Left lobe of liver (tissue), 2 donors: ENCODE measurements around the gene ADTRP. TPM values are rescaled to one million over a fixed set of nuclear protein-coding genes. Genes with fewer than 3 reads are reported as not detected.
"Not testable (repeated sequence)": the region's sequence is repeated elsewhere in the genome, so short reads cannot be mapped to it uniquely, and the experiment has no call there.

Source experiments
- ATAC-seq: fragments of 200-7000 bp; cut with Tn5 transposase; one replicate; pipeline ENCODE4 v1.9.1; 2020; ENCODE audit warnings: mild to moderate bottlenecking, moderate library complexity
- DNase-seq: peaks from one replicate; pipeline ENCODE4 v3.0.0-alpha.2; 2020; ENCODE audit warnings: low spot score
- total RNA-seq: library from RNA; stranded (reverse); gene quantifications from one replicate; pipeline ENCODE4 v1.2.1, GENCODE V29; 2021
- donor health status: DM: no; HTN: no; CAD: no; lungs with moderate emphysema.
- donor health status: DM: no; HTN: yes; CAD: no.

ADTRP gene
- total RNA-seq, 1 donor from 2014 or later = 0.25 TPM

DNA sequence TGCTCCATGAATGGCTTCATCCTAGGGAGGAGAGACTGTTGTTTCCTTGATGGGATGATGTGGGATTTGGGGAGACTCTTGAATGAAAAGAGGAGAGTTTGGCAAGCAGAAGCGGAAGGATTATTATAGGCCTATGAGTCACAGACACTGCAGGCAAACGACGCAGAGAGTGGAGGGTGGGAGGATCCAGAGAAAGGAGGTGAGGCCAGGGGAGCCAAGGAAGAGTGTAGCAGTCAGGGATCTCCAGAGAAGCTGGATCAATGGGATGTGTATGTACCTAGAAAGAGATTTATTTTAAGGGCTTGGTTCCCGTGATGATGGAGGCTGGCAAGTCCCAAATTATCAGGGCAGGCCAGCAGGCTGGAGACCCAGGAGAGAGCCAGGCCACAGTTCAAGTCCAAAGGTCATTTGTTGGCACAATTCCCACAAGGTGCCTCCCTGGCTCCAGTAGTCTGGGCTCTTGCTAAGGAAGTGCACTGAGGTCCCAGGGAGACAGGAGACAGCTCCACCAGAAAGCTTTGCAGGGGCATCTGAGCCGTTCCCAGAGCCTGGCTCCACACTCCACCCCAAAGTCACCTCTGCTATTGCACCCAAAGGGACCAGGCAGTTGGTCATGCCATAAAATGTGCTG, 76.0 kb downstream of the ADTRP start:
- DNase-seq (no peak), ATAC-seq (no peak)

- ATAC-seq (no peak), DNase-seq (no peak)
These were observed 76.5 kb downstream of the ADTRP start for GRCh38 chr6:11702089-11702488.

GRCh38 chr6:11701573-11701972, 77.0 kb downstream of the ADTRP start:
- DNase-seq (no peak), ATAC-seq (no peak)

GRCh38 chr6:11700118-11700718, 78.4 kb downstream of the ADTRP start:
- ATAC-seq (peak; percentile 62), DNase-seq (no peak)

DNA sequence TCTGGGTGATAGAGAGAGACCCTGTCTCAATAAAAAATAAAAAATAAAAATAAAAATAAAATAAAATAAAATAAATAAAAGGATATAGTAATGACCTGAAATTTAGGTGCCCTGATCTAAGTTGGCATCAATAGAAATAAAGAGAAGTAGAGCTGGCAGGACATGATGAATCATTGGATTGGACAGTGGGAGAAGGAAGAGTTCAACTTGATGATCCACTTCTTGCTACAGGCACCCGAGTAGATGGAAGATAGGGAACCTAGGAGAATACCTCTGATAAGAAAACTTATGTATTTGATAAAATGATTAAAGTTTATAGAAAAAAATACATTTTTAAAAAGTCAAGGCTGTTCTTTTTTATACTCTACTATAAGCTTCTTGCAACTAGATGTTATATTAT, 79.0 kb downstream of the ADTRP start:
- ATAC-seq (no peak), DNase-seq (no peak)

DNA sequence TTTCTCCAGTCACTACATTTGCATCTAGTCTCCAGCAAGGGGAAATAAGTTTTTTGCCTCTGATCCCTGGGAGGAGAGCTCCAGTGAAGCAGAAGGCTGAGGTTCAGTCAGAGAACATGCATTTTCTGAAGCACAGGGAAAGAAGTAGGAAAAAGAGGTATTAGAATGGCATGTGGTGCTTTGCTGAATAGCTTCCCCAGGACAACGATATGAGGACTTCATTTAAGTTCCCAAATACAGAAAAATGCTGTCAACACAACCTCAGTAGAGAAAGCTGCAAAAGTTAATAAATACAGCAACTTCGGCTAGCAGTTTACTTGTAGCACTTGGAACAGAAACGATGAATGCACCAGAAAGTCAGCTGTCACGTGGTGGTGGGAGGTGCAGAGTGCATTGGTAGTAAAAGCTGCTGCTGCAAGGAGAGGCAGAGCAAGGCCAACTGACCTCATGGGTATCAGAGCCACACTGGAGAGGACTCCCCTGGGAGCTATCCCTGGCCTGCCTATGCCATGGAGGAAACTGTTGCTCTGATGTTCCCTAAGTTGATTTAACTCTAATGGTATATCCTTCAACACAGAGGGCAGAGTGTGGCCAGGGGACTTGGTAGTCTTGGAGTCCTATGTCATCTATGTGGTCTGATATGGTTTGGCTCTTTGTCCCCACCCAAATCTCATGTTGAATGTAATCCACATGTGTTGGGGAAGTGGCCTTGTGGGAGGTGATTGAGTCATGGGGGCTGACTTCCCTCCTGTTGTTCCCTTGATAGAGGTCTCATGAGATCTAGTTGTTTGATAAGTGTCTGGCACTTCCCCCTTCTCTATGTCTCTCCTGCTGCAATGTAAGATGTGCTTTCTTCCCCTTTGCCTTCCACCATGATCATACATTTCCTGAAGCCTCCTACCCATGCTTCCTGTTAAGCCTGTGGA, 85.9 kb downstream of the ADTRP start:
- no peak for DNase-seq
- ATAC-seq = no peak

DNA sequence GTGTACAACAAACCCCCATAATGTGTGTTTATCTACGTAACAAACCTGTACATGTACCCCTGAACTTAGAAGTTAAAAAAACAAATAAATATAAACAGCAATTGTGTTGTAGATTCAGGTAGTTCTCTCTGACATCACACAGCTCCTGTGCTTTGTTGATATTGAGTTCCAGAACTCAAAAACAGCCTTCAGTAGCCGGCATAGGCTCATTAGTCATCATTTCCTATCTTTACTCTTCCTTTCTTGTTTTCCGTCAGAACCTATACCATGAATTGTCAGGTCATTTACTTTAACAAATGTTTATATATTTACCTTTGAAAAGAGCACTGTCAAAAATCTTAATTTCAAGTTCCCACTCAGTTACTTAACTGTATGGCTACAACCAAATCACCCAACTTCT, 88.8 kb downstream of the ADTRP start:
- no peak for DNase-seq
- ATAC-seq = no peak

DNA sequence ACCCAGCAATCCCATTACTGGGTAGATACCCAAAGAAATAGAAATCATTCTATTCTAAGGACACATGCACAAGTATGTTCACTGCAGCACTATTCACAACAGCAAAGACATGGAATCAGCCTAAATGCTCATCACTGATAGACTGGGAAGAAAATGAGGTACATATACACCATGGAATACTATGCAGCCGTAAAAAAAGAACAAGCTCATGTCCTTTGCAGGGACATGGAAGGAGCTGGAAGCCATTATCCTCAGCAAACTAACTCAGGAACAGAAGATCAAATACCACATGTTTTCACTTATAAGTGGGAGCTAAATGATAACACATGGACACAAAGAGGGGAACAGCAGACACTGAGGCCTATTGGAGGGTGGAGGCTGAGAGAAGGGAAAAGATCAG, 89.2 kb downstream of the ADTRP start:
- ATAC-seq, DNase-seq: not testable (repeated sequence)

DNA sequence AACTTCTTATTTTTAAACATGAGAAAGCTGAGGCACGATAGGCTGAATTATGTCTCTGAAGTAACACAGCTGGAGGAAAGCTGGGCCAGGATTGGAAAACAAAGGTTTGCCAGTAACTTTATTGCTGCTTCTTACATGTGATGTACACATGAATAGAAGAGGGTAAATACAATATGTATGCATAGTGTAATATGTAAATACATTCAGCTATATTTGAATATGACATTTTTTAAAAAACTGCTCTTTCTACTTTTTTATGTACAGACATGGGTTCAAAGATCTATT, 90.2 kb downstream of the ADTRP start:
- DNase-seq = no peak
- no peak for ATAC-seq

GRCh38 chr6:11685481-11686093, 93.0 kb downstream of the ADTRP start:
- ATAC-seq = no peak
- DNase-seq = no peak

DNA sequence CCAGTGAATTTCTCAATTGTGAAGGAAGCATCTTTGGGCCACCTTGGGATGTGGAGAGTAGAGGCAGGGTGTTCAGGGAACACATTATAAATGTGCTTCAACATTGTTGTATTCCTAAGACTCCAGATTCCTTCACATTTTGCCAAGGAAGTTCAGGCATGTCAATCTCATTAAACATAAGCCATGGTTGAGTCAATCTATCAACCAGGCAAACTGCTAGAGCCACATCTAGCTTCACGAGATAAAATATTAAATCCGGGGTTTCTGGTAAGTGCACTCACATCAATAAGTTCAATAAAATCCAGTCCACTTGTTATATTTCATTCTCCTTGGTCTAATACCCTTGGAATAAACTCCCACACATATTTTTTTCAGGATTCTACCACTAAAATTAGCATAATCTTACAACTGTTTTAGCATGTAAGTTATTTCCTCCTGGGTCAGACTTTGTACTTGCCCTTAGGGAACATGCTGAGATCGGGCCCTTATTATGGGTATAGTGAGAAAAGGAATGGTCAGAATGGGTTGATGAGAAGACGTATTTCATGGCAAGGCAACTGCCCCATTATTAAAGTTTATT, 93.6 kb downstream of the ADTRP start:
- ATAC-seq = no peak

GRCh38 chr6:11683871-11684270, 94.7 kb downstream of the ADTRP start:
- DNase-seq (no peak), ATAC-seq (no peak)

More for the DNA sequence above, 93.6 kb downstream of the ADTRP start:
- DNase-seq = no peak

GRCh38 chr6:11682561-11682975, 96.0 kb downstream of the ADTRP start:
- DNase-seq (no peak), ATAC-seq (no peak)

DNA sequence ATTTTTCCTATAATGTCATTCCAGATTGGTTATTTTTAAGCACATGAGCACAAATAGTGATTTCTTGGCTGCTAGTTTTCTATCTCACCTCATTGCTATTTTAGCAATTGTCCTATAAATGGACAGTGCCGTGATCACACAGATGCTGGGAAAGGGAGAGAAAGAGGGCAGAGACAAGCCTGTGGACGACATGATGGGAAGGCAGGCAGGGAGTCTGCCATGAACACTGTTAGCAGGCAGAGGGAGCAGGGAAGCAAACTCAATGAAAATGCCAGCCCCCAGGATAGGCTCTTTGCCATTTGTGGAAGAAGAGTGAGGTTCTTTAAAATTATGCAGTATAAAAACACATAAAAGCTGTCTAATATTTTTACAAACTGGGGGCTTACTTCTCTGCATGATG, 96.8 kb downstream of the ADTRP start:
- DNase-seq = no peak
- no peak for ATAC-seq

DNA sequence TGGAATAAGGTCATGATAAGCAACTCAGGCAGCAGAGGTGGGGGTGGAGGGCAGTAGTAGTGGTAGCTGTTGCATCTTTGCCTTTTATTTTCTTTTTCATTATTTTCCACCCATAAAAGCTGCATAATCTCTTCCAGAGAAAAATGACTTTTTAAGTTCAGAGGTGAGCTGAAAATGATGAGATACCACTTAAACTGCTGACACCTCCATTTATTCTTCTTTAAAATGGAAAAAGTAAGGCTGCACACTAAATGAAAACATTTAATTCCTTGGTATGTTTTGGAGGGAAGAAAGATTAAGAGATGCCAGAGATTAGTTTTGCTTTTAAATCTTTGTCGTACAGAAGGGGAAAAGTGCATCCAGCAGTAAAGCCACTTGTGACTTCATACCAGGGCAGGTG, 97.2 kb downstream of the ADTRP start:
- no peak for DNase-seq
- ATAC-seq = no peak

DNA sequence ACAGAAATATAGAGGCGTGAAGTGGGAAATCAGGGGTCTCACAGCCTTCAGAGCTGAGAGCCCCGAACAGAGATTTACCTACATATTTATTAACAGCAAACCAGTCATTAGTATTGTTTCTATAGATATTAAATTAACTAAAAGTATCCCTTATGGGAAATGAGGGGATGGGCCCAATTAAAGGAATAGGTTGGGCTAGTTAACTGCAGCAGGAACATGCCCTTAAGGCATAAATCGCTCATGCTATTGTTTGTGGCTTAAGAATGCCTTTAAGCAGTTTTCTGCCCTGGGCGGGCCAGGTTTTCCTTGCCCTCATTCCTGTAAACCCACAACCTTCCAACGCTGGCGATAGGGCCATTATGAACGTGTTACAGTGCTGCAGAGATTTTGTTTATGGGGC, 98.1 kb downstream of the ADTRP start:
- DNase-seq, ATAC-seq: not testable (repeated sequence)

- DNase-seq (no peak), ATAC-seq (no peak)
These were observed 99.5 kb downstream of the ADTRP start for GRCh38 chr6:11679099-11679498.

GRCh38 chr6:11675601-11676000, 103.0 kb downstream of the ADTRP start:
- DNase-seq (no peak), ATAC-seq (peak; percentile 56)

DNA sequence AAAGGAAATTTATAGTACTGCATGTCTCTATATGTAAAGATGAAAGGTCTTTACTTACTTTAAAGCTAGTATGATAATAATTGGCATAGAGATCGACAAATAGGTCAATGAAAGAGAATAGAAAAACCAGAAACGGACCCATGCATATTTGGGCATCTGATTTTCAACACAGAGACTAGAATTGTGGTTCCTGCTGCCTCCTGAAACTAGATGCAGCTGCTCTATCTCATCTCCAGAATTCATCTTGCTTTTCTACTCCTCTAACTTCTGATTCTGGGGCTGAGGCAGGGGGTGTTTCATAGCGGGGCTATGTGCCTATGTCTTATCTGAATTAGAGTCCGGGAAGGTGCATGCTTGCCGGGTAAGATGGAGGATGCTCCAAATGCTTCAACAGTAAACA, 105.9 kb downstream of the ADTRP start:
- no peak for ATAC-seq
- DNase-seq = no peak

DNA sequence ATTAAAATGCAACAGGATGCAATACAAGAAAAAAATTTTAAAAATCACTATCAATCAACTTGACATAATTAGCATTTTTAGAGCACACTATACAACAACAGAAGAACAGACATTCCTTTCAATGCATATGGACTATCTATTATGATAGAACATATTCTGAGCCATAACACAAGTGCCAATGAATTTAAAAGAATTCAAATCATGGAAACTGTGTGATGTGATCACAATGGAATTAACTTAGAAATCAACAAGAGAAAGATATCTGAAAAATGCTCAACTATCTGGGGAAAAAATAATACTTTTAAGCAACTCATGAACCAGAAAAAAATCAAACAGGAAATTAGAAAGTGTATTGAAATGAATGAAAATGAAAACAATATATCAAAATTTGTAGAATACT, 106.3 kb downstream of the ADTRP start:
- ATAC-seq (no peak), DNase-seq (no peak)

DNA sequence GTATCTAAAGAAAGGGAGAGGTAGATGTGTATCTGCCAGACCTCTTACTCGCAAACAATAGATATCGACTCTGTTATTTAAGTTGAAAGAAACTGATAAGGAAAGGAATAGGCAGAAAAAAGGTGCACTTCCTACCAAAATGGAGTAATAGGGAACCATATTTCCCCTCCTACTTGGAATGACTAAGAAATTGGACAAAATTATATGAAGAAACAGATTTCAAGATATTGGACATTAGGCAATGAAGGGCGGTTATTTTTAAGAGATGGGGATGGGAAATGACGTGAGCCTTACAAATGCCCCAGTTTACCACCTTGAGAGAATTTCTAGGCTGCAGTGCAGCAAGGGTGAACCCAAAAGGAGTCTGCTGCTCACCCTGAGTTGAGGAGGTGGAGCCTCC, 108.9 kb downstream of the ADTRP start:
- DNase-seq = no peak
- no peak for ATAC-seq
